ENCODE results near the gene IMPA2. TPM values are rescaled to one million over a fixed set of nuclear protein-coding genes. Genes with fewer than 3 reads are reported as not detected.

IMPA2 gene
- total RNA-seq, 2 experiments from 2014 or later, result 18.6 to 20.4 TPM

DNA sequence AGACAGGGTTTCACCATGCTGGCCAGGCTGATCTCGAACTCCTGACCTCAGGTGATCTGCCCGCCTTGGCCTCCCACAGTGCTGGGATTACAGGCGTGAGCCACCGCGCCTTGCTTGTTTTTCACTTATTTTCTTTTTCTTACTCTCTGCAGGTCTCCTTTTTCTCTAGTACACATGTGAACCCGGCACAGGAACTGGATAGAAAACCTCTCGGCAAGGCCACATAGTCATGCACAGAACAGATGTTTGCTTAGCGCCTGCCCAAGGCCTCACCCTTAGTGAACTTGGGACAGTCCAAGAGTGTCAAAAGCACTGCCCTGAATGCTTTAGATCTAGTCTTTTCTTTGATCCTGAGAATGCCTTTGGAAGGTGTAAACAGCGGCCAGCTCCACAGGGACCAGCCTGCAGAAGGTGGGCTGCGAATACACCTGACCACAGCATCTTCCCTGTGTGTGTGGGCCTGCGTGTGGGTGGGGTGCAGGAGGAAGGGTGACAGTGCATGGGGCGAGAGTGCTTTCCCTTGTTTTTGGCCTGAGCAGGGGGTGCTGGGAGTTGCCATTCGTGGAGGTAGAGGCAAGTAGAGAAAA is 27.0 kb downstream of the IMPA2 start:
- no peak for DNase-seq
- Mint-ChIP-seq H3K27me3 (no peaks in the 10 kb centered on the region), H3K9me3 (no peaks in the 10 kb centered on the region), H3K36me3 (ENCODE audit: low read depth) (no peaks in the 10 kb centered on the region), H3K4me3 (no peak overlapping the region), H3K27ac (no peak overlapping the region), H3K4me1 (peaks cover 3% of the 10 kb centered on the region)
- ChIA-PET CTCF (interaction anchor here (0.9 kb wide), 1 partner anchor 10 kb away, joined by 3 read pairs; no protein-coding TSS in a partner anchor), POLR2A (no interaction called here)

DNA sequence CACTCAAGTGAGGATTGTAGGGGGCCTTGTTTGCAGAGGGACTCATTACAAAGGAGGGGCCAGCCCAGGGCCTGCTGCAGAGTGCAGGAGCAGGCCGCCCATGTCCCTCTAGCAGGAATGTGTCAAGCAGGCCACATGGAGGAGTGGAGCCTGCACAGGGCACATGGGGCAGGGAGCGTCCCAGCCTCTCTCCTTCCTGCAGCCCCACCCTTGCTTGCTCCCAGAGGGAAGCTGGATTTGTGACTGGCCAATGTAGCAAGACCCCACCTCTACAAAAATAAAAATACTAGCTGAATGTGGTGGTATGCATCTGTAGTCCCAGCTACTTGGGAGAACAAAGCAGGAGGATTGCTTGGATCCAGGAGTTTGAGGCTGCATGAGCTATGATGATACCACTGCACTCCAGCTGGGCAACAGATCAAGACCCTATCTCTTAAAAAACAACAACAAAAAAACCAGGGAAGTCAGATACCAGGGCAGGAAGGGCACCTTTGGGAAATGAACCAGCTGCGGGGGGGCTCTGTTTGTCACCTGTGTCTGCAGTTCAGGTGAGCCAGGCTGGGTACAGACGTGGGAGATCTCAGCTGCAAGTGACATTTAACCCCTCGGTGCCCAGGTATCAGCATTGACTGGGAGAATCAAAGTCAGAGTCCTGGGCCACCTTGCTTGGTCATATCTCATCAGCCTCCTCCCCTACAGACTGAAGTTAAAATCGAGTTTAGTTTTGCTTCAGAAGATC is 27.7 kb downstream of the IMPA2 start:
- H3K4me1 Mint-ChIP-seq, result peaks cover 3% of the 10 kb centered on the region
- ChIA-PET POLR2A (no interaction called here), CTCF (no interaction called here)
- H3K36me3 Mint-ChIP-seq (ENCODE audit: low read depth), result no peaks in the 10 kb centered on the region
- H3K4me3 Mint-ChIP-seq, result no peak overlapping the region
- H3K9me3 Mint-ChIP-seq, result no peaks in the 10 kb centered on the region
- H3K27me3 Mint-ChIP-seq, result no peaks in the 10 kb centered on the region
- DNase-seq, result no peak
- H3K27ac Mint-ChIP-seq, result no peak overlapping the region

DNA sequence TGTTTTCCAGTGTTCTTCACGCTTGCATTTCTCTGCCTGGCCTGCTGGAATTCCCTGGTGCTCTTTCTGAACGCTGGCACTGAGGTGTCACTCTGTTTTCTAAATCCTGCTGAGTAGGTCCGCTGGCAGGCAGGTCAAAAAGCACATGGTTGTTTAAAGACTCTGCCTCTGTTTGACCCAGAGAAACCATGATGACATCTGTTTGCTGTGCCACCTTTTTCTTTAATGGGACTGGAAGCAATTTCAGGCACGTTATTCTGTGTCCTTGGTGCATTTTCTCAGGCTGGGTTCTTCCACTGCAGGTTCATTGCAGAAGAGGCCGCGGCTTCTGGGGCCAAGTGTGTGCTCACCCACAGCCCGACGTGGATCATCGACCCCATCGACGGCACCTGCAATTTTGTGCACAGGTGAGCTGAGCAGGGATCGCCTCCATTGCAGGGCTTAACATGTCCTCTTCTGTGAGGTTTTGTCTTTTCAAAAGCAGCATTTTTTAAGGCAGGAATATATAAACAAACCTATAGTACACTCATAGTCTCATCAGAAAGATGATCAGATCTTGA is 28.4 kb downstream of the IMPA2 start:
- H3K4me3 Mint-ChIP-seq, result no peak overlapping the region
- no peak for DNase-seq
- no peaks in the 10 kb centered on the region for H3K9me3 Mint-ChIP-seq
- H3K4me1 Mint-ChIP-seq, result peaks cover 3% of the 10 kb centered on the region
- POLR2A ChIA-PET, result no interaction called here
- H3K36me3 Mint-ChIP-seq (ENCODE audit: low read depth), result no peaks in the 10 kb centered on the region
- no peaks in the 10 kb centered on the region for H3K27me3 Mint-ChIP-seq
- H3K27ac Mint-ChIP-seq, result no peak overlapping the region
- CTCF ChIA-PET, result interaction anchor here (1.4 kb wide), 1 partner anchor 16 kb away, joined by 3 read pairs; no protein-coding TSS in a partner anchor

DNA sequence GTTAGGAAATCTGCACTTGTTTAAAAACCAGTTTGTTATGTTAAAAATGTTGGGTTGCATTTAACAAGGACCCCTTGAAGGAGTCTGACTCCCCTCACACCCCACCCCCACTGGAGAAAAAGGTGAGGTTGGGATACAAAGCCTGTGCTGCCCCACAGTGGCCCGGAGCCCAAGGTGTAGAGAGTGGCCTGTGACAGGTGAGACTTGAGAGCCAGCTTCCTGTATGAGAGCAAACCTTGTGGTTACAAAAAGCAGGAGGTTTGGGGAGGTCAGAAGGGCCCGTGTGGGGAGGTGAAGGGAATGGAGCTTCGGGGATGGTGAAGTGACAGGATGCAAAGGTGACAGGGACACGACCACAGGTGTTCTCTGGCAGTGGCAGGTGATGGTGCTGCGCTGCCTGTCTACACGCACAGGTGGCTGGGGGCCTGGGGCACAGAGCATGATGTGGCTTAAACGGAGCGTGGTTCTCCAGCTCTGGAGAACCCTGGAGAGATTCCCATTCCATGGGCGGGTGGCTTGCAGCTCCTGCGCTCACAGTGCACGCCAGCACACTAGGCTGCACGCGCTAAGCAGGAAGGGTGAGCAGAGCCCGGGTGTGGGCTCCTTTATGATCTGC is 29.0 kb downstream of the IMPA2 start:
- Mint-ChIP-seq H3K4me1 (no peaks in the 10 kb centered on the region), H3K36me3 (ENCODE audit: low read depth) (no peaks in the 10 kb centered on the region), H3K9me3 (no peaks in the 10 kb centered on the region), H3K4me3 (no peak overlapping the region), H3K27ac (no peak overlapping the region), H3K27me3 (no peaks in the 10 kb centered on the region)
- ChIA-PET POLR2A (interaction anchor here (0.6 kb wide), 1 partner anchor 66 kb away, joined by 3 read pairs; no protein-coding TSS in a partner anchor), CTCF (interaction anchor here (1.3 to 1.4 kb wide), 2 partner anchors 9 to 17 kb away, joined by 3 read pairs; no protein-coding TSS in a partner anchor)
- DNase-seq, result no peak

DNA sequence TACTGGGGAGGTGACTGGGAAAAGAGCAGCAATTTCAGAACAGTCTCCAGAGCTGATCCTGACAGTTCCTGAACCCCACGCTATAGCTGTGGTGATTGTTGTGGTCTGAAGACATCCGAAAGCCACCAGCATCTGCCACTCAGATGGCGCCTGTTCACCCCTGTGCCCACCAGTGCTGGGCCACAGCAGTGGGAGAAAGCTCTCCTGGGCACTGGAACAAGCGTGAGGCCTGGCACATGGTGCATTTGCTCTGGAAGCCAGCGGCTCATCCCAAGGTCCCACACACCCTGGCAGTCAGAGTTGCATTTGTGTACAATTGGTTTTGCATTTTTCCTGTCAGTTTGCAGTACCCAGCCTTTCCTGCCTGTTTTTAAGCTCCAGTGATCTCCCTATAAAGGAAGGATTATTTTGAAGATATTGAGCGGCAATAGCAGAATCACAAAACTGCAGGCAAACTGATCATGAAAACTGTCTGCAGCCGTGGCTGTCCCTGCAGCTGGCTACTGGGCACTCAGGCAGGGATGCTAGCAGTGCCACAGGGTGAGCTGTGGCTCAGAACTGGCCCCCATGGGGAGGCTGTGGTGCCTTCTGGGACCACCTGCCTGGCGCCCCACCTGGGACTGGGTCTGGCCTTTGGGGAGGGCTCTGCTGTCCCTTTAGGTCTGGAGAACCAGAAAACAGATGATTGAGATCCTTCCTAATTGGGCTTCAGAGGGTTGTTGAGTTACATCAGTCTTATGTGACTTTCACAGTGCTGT is 30.1 kb downstream of the IMPA2 start:
- DNase-seq, result no peak
- Mint-ChIP-seq H3K36me3 (ENCODE audit: low read depth) (no peaks in the 10 kb centered on the region), H3K4me3 (no peak overlapping the region), H3K9me3 (no peaks in the 10 kb centered on the region), H3K27ac (no peak overlapping the region), H3K4me1 (no peaks in the 10 kb centered on the region), H3K27me3 (no peaks in the 10 kb centered on the region)
- ChIA-PET CTCF (interaction anchor here (1.3 to 1.4 kb wide), 2 partner anchors 8 to 18 kb away, joined by 3 read pairs; no protein-coding TSS in a partner anchor), POLR2A (no interaction called here)

DNA sequence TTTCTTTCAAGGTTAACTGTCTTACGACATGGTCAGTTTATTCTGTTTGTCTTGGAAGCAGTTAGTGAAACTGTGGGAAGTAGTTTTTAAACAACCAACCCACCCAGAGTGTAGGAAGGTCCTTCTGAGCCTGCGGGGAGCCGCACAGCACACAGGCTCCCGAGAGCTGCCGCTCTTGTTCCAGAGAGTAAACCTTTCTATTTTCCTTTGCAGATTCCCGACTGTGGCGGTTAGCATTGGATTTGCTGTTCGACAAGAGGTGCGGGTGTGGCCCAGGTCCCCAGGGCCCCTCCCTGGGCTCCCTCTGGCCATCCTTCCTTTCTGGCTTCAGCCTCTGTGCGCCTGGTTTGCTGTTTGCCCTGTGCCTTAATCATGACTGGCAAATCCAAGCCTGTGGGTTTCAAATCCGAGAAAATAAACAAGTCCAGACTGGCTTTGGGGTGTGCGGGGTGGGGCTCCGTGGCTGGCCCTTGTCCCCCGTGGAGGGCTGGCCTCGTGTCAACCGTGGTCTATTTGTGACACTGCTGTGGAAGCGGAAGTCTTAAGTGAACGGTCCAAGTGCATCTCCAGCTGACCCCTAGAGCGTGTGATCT is 30.7 kb downstream of the IMPA2 start:
- CTCF ChIA-PET, result interaction anchor here (1.0 kb wide), 1 partner anchor 279 kb away, joined by 3 read pairs; no protein-coding TSS in a partner anchor
- Mint-ChIP-seq H3K9me3 (no peaks in the 10 kb centered on the region), H3K4me3 (no peak overlapping the region), H3K27me3 (no peaks in the 10 kb centered on the region), H3K27ac (no peak overlapping the region), H3K36me3 (ENCODE audit: low read depth) (peaks cover under 1% of the 10 kb centered on the region), H3K4me1 (no peaks in the 10 kb centered on the region)
- no peak for DNase-seq
- POLR2A ChIA-PET, result no interaction called here

DNA sequence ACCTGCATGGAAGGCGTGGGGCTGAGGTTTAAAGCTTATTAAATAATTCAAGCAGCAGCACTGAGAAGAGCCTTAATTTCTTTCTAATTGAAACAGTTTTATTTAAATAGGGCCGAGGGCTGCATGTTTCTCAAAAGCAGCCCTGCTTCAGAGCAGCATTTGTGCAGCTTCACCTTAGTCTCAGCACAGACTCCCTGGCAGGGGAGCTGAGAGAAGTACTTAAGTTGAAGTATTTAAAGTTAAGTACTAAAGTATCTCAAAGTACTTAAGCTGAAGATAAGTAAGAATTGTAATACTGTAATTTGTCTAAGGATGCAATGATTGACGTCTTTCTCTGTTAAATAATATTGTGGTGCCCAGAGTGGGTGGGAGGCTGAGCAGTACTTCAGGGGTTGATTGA is 31.4 kb downstream of the IMPA2 start:
- no peaks in the 10 kb centered on the region for H3K9me3 Mint-ChIP-seq
- ChIA-PET POLR2A (no interaction called here), CTCF (interaction anchor here (1.0 kb wide), 1 partner anchor 280 kb away, joined by 3 read pairs; no protein-coding TSS in a partner anchor)
- no peak for DNase-seq
- peaks cover 4% of the 10 kb centered on the region for H3K36me3 Mint-ChIP-seq (ENCODE audit: low read depth)
- H3K27ac Mint-ChIP-seq, result no peak overlapping the region
- no peaks in the 10 kb centered on the region for H3K4me1 Mint-ChIP-seq
- no peaks in the 10 kb centered on the region for H3K27me3 Mint-ChIP-seq
- H3K4me3 Mint-ChIP-seq, result no peak overlapping the region

DNA sequence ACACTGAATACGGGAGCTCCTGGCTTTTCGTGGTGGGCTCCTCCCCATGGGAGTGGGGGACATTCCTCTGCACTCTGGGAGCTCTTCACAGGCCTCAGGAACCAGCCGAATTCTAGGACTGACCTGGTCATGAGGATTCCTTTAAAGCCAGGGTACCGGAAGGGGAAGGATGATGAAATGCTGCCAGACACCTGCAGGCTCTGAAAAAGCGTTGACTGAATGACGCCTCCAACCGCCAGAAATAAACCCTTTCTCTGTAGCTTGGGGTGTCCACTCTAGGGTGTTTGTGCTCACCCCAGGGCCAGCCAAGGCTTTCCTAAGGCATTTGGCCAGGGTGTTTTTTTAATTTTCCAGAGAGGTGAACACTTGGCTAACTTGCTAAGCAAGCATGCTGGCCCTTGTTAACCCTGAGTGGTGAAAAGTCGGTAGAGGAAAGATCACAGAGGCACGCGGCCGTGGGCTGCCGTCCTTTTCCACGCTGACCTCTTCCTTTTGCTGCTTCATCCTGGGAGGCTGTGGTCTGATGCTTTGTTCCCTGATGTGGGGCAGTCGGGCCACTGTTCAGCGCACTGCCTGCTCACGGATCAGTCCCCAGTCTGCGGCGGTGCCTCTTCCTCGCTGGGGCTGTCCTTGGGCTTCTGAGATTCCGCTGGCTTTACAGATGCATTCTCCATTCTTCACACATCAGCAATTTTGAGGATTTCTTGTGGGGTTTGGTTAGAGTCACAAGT is 32.0 kb downstream of the IMPA2 start:
- DNase-seq, result no peak
- H3K27ac Mint-ChIP-seq, result no peak overlapping the region
- H3K4me3 Mint-ChIP-seq, result no peak overlapping the region
- H3K4me1 Mint-ChIP-seq, result no peaks in the 10 kb centered on the region
- H3K36me3 Mint-ChIP-seq (ENCODE audit: low read depth), result peaks cover 7% of the 10 kb centered on the region
- ChIA-PET POLR2A (no interaction called here), CTCF (interaction anchor here (1.0 kb wide), 1 partner anchor 280 kb away, joined by 3 read pairs; no protein-coding TSS in a partner anchor)
- H3K27me3 Mint-ChIP-seq, result no peaks in the 10 kb centered on the region
- H3K9me3 Mint-ChIP-seq, result no peaks in the 10 kb centered on the region

DNA sequence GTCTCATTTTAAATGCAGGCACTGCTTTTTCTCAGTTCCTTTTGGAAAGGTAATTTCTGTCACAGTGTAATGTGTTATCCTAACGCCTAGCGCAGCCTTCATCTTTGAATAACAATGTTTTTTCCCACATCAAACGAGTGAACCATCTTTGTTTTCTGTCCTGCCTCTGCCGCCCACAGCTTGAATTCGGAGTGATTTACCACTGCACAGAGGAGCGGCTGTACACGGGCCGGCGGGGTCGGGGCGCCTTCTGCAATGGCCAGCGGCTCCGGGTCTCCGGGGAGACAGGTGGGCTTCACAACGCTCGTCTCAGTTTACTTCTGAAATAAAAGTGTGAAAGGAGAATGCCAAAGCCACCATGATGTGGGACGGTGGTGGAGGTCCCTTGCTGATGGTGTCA is 32.8 kb downstream of the IMPA2 start:
- POLR2A ChIA-PET, result no interaction called here
- DNase-seq, result no peak
- CTCF ChIA-PET, result interaction anchor here (1.1 to 1.7 kb wide), 2 partner anchors 24 to 25 kb away, joined by 3 read pairs; no protein-coding TSS in a partner anchor
- no peaks in the 10 kb centered on the region for H3K4me1 Mint-ChIP-seq
- H3K27me3 Mint-ChIP-seq, result no peaks in the 10 kb centered on the region
- H3K4me3 Mint-ChIP-seq, result no peak overlapping the region
- H3K27ac Mint-ChIP-seq, result no peak overlapping the region
- H3K9me3 Mint-ChIP-seq, result no peaks in the 10 kb centered on the region
- peaks cover 7% of the 10 kb centered on the region for H3K36me3 Mint-ChIP-seq (ENCODE audit: low read depth)

DNA sequence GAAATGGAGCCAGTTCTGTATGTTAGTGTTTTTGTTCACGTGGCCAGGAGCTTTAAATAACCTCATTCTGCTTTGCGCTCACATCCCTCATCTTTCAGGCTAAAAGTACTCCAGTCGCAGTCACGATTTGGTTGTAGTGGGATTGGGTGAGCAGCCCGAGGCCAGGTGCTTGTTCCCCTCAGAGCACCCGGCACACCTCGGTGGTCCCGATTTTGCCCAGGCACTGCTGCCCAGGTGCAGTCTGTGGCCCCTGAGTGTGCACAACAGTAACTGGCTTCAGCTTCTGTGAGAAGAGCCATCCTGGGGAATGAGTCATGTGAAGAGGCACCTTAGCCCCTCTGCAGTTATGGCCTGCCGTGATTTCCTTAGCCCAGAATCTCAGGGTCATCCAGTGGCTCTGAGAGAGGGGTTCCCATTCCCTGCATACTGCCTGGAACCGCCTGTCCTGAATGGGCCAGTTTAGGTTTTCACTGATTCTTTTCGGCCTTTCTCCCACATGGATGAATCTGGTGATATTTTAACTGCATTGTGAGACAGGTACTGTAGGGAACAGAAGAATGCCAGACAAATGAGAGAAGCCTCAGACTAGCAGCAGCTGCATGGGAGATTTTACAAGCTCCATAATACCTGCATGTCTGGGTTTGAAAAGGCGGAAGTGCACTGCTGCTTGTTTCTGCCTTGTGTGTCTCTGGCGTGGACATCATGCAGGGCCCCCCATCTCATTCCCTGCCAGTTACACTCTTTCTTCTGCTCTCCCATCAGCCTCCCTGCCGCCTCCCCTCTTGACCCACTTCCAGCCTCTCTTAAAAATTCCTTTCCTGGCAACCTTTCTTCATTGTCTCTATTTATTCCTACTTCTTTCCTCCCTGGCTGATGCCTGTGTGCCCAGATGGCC is 33.5 kb downstream of the IMPA2 start:
- CTCF ChIA-PET, result interaction anchor here (1.1 to 1.7 kb wide), 3 partner anchors 14 to 25 kb away, joined by 3 to 4 read pairs (median 3); no protein-coding TSS in a partner anchor
- H3K27me3 Mint-ChIP-seq, result no peaks in the 10 kb centered on the region

More for the DNA sequence above, 33.5 kb downstream of the IMPA2 start:
- POLR2A ChIA-PET, result no interaction called here
- H3K9me3 Mint-ChIP-seq, result no peaks in the 10 kb centered on the region
- H3K27ac Mint-ChIP-seq, result no peak overlapping the region
- no peak for DNase-seq
- no peaks in the 10 kb centered on the region for H3K4me1 Mint-ChIP-seq
- H3K4me3 Mint-ChIP-seq, result no peak overlapping the region
- H3K36me3 Mint-ChIP-seq (ENCODE audit: low read depth), result peaks cover 7% of the 10 kb centered on the region
